Glutamatergic neuron (in vitro differentiated cells): ENCODE results near the gene PDE6G. TPM values are rescaled to one million over a fixed set of nuclear protein-coding genes. Genes with fewer than 3 reads are reported as not detected.

Experiments
- DNase-seq: peaks from one replicate; pipeline ENCODE4 v3.0.0; 2022
- H3K27ac Mint-ChIP-seq: one replicate; pipeline ENCODE4 v1.8.0; 2020; ENCODE audit warnings: mild to moderate bottlenecking, mixed read lengths, inconsistent platforms; ENCODE audit not compliant: unreplicated experiment
- H3K27me3 Mint-ChIP-seq: one replicate; pipeline ENCODE4 v1.8.0; 2020; ENCODE audit warnings: mild to moderate bottlenecking, moderate library complexity, mixed read lengths, inconsistent platforms; ENCODE audit not compliant: unreplicated experiment
- H3K36me3 Mint-ChIP-seq: one replicate; pipeline ENCODE4 v1.8.0; 2020; ENCODE audit warnings: mild to moderate bottlenecking, mixed read lengths, inconsistent platforms; ENCODE audit not compliant: unreplicated experiment
- H3K4me1 Mint-ChIP-seq: one replicate; pipeline ENCODE4 v1.8.0; 2020; ENCODE audit warnings: mild to moderate bottlenecking, low read depth, mixed read lengths, inconsistent platforms; ENCODE audit not compliant: unreplicated experiment
- H3K4me3 Mint-ChIP-seq: one replicate; pipeline ENCODE4 v1.8.0; 2020; ENCODE audit warnings: mild to moderate bottlenecking, mixed read lengths, inconsistent platforms; ENCODE audit not compliant: unreplicated experiment
- H3K9me3 Mint-ChIP-seq: one replicate; pipeline ENCODE4 v1.8.0; 2020; ENCODE audit warnings: mild to moderate bottlenecking, moderate library complexity, mixed read lengths, inconsistent platforms; ENCODE audit not compliant: unreplicated experiment
- CTCF ChIP-seq: fragments of 200-600 bp; sonication (generic); IDR thresholded peaks from one replicate; pipeline ENCODE4 v1.5.0; 2021; ENCODE audit not compliant: partially characterized antibody, unreplicated experiment
- total RNA-seq: library from RNA; stranded (reverse); fragmentation: NEBNext Ultra II Directional; extraction: Animal tissue kit (Norgen Biotek cat#: 25700); gene quantifications from one replicate; pipeline ENCODE4 v1.2.1, GENCODE V29; 2021; ENCODE audit not compliant: unreplicated experiment

Gene PDE6G
- total RNA-seq, 1 donor from 2014 or later, result not detected

- Mint-ChIP-seq H3K4me1 (peaks cover 18% of the 10 kb centered on the region), H3K9me3 (peaks cover 3% of the 10 kb centered on the region), H3K4me3 (peak within 1 kb of the TSS; percentile 98), H3K36me3 (no peaks in the 10 kb centered on the region), H3K27ac (peak within 1 kb of the TSS; percentile 93), H3K27me3 (peaks cover 2% of the 10 kb centered on the region)
- peak; percentile 98 for DNase-seq
- TF ChIP-seq CTCF, result no peak
These were observed 10.2 kb upstream of the PDE6G start, which contains the start of the genes CCDC137 and OXLD1 for GRCh38 chr17:81666342-81667191. CCDC137 (plus strand) TSS chr17:81666737; CDS start chr17:81666767, 30 bp downstream. OXLD1 (minus strand) TSS chr17:81666605; CDS start chr17:81666577, 28 bp downstream.

GRCh38 chr17:81666092-81666341 is 9.7 kb upstream of the PDE6G start:
- H3K36me3 Mint-ChIP-seq, result no peaks in the 10 kb centered on the region
- TF ChIP-seq CTCF, result no peak
- peak overlapping the region; percentile 98 for H3K4me3 Mint-ChIP-seq
- peaks cover 2% of the 10 kb centered on the region for H3K27me3 Mint-ChIP-seq
- DNase-seq, result no peak
- peaks cover 3% of the 10 kb centered on the region for H3K9me3 Mint-ChIP-seq
- peaks cover 18% of the 10 kb centered on the region for H3K4me1 Mint-ChIP-seq
- H3K27ac Mint-ChIP-seq, result peak overlapping the region; percentile 93

- Mint-ChIP-seq H3K27ac (peak overlapping the region; percentile 93), H3K4me1 (peaks cover 18% of the 10 kb centered on the region), H3K36me3 (no peaks in the 10 kb centered on the region), H3K9me3 (peaks cover 3% of the 10 kb centered on the region), H3K27me3 (peaks cover 2% of the 10 kb centered on the region), H3K4me3 (peak overlapping the region; percentile 98)
- TF ChIP-seq CTCF, result no peak
- DNase-seq, result no peak
These were observed 9.1 kb upstream of the PDE6G start for GRCh38 chr17:81665205-81666091.

- no peaks in the 10 kb centered on the region for H3K36me3 Mint-ChIP-seq
- no peak for DNase-seq
These were observed 7.7 kb upstream of the PDE6G start for GRCh38 chr17:81664051-81664470.

More at GRCh38 chr17:81664051-81664470, 7.7 kb upstream of the PDE6G start:
- peaks cover 4% of the 10 kb centered on the region for H3K9me3 Mint-ChIP-seq
- H3K27ac Mint-ChIP-seq, result no peak overlapping the region
- peaks cover 2% of the 10 kb centered on the region for H3K27me3 Mint-ChIP-seq
- no peak overlapping the region for H3K4me3 Mint-ChIP-seq
- TF ChIP-seq CTCF, result no peak
- H3K4me1 Mint-ChIP-seq, result peaks cover 18% of the 10 kb centered on the region
